H1 (cell line): ENCODE measurements around the gene ADTRP. TPM values are rescaled to one million over a fixed set of nuclear protein-coding genes. Genes with fewer than 3 reads are reported as not detected.

ENCODE experiments used
- EP300 ChIP-seq, 2 experiments: IDR thresholded peaks; 1 replicate in 1 of 2; 2 replicates in 1 of 2; pipeline ENCODE4 v1.6.1; 2011 to 2012; ENCODE audit warnings: low read depth in 2 of 2, low read length in 2 of 2, mild to moderate bottlenecking in 2 of 2, borderline replicate concordance in 1 of 2, inconsistent platforms in 1 of 2, moderate library complexity in 1 of 2
- SAP30 ChIP-seq: fragments of 300-600 bp; sonication (generic); IDR thresholded peaks from 2 replicates; pipeline ENCODE4 v1.7.1; 2012; ENCODE audit warnings: low read length, moderate library complexity, mild to moderate bottlenecking, inconsistent platforms; ENCODE audit not compliant: insufficient read depth, insufficient replicate concordance
- polyA plus RNA-seq, 7 experiments: library from polyadenylated mRNA; depleted of rRNA in 3 of 7; stranded (reverse) in 5 of 7; unstranded in 2 of 7; fragments of >200 nt in 5 of 7; fragments of 200-250 nt in 2 of 7; gene quantifications; 1 replicate in 5 of 7; 2 replicates in 1 of 7; 4 replicates in 1 of 7; pipeline versions ENCODE4 v1.2.1 to v1.2.3, GENCODE V29; 2011 to 2013; ENCODE audit warnings: missing spikeins in 2 of 7, mixed read lengths in 2 of 7
- total RNA-seq: library from RNA; stranded (reverse); fragmentation: NEBNext Ultra II Directional; extraction: Animal tissue kit (Norgen Biotek cat#: 25700); gene quantifications from 2 replicates; pipeline ENCODE4 v1.2.1, GENCODE V29; 2021

ADTRP gene
- total and polyA plus RNA-seq, 2 of the 8 experiments (the other 6 are each of a cell fraction or from before 2014, with no cell fraction given) = 0.08 to 0.45 TPM

- TF ChIP-seq EP300 (IDR thresholded peaks at IDR 0.05; ENCODE audit: borderline replicate concordance in 1 of 2, low read depth in 2 of 2, low read length in 2 of 2) (no peak), SAP30 (no peak)
- TF ChIP-seq, all 59 proteins: peak for 0
Measured at GRCh38 chr6:11785415-11785773, 6.8 kb upstream of the ADTRP start (continued).
